Endodermal cell (in vitro differentiated cells): ENCODE data around the gene VEGFA. TPM values are rescaled to one million over a fixed set of nuclear protein-coding genes. Genes with fewer than 3 reads are reported as not detected.

Source experiments
- DNase-seq: peaks from one replicate; pipeline ENCODE4 v3.0.0-alpha.2; 2017
- H3K27ac ChIP-seq: 2 replicates; pipeline ENCODE4 v1.5.1; 2013; ENCODE audit warnings: mild to moderate bottlenecking, low read depth, low read length, moderate library complexity
- H3K27me3 ChIP-seq: 2 replicates; pipeline ENCODE4 v1.6.1; 2013; ENCODE audit warnings: mild to moderate bottlenecking, low read length, moderate library complexity; ENCODE audit not compliant: insufficient read depth, control insufficient read depth, poor library complexity, severe bottlenecking
- H3K36me3 ChIP-seq: 2 replicates; pipeline ENCODE4 v1.7.0; 2013; ENCODE audit warnings: mild to moderate bottlenecking, low read length, moderate library complexity; ENCODE audit not compliant: control insufficient read depth, insufficient read depth
- H3K4me1 ChIP-seq: one replicate; pipeline ENCODE4 v1.7.0; 2013; ENCODE audit warnings: low read length; ENCODE audit not compliant: control insufficient read depth, insufficient read depth
- H3K4me3 ChIP-seq: 2 replicates; pipeline ENCODE4 v1.5.1; 2013; ENCODE audit warnings: mild to moderate bottlenecking, low read length, moderate library complexity
- H3K9ac ChIP-seq: 2 replicates; pipeline ENCODE4 v1.6.1; 2013; ENCODE audit warnings: mild to moderate bottlenecking, low read length, moderate library complexity; ENCODE audit not compliant: poor library complexity, severe bottlenecking; ENCODE audit errors: extremely low read depth
- H3K9me3 ChIP-seq: 2 replicates; pipeline ENCODE4 v1.6.1; 2013; ENCODE audit warnings: mild to moderate bottlenecking, low read length, moderate library complexity; ENCODE audit not compliant: control insufficient read depth
- H3K27ac Mint-ChIP-seq: 2 replicates; pipeline ENCODE4 v1.8.0; 2020; ENCODE audit warnings: mixed read lengths
- H3K27me3 Mint-ChIP-seq: 2 replicates; pipeline ENCODE4 v1.8.0; 2021; ENCODE audit warnings: mild to moderate bottlenecking, mixed read lengths; ENCODE audit not compliant: insufficient read depth
- H3K36me3 Mint-ChIP-seq: 2 replicates; pipeline ENCODE4 v1.8.0; 2020; ENCODE audit warnings: low read depth, mixed read lengths
- H3K4me1 Mint-ChIP-seq: 2 replicates; pipeline ENCODE4 v1.8.0; 2020; ENCODE audit warnings: mixed read lengths
- H3K4me3 Mint-ChIP-seq: 2 replicates; pipeline ENCODE4 v1.8.0; 2020; ENCODE audit warnings: mild to moderate bottlenecking, moderate library complexity, mixed read lengths
- H3K9me3 Mint-ChIP-seq: 2 replicates; pipeline ENCODE4 v1.8.0; 2020; ENCODE audit warnings: mild to moderate bottlenecking, mixed read lengths
- WGBS, 2 experiments: methylation state at CpG; one replicate each; pipeline versions ENCODE4 v1.1.5 to v1.1.7; 2013; ENCODE audit warnings: missing lambda C conversion rate in 2 of 2, mixed read lengths in 1 of 2; ENCODE audit not compliant: insufficient coverage in 1 of 2, insufficient read length in 1 of 2; 5-methylcytosine and 5-hydroxymethylcytosine counted together
- total RNA-seq, 2 donors: library from RNA; stranded (reverse); fragmentation: NEBNext Ultra II Directional in 1 of 2; extraction: Animal tissue kit (Norgen Biotek cat#: 25700) in 1 of 2; gene quantifications; 2 replicates in 1 of 2; 3 replicates in 1 of 2; pipeline ENCODE4 v1.2.1, GENCODE V29; 2021
- TF ChIP-seq, protein P1 (sequence below): fragments of 200-600 bp; sonication (generic); conservative IDR thresholded peaks from 2 replicates; pipeline ENCODE4 v1.5.0; 2021; ENCODE audit warnings: antibody characterized with exemption, mild to moderate bottlenecking

VEGFA gene
- total RNA-seq, 2 donors from 2014 or later, result 163 to 254 TPM

- Mint-ChIP-seq H3K36me3 (peaks cover 14% of the 10 kb centered on the region), H3K4me3 (peak overlapping the region; percentile 97), H3K9me3 (no peaks in the 10 kb centered on the region), H3K27ac (peak overlapping the region; percentile 95), H3K4me1 (peaks cover 56% of the 10 kb centered on the region), H3K27me3 (no peaks in the 10 kb centered on the region)
- H3K27ac ChIP-seq, result no peak overlapping the region
- H3K36me3 ChIP-seq, result peaks cover 27% of the 10 kb centered on the region
- WGBS, 2 experiments, result 0% methylated on average over 14 to 84 of the region's 84 CpGs
- TF ChIP-seq, protein P1, sequence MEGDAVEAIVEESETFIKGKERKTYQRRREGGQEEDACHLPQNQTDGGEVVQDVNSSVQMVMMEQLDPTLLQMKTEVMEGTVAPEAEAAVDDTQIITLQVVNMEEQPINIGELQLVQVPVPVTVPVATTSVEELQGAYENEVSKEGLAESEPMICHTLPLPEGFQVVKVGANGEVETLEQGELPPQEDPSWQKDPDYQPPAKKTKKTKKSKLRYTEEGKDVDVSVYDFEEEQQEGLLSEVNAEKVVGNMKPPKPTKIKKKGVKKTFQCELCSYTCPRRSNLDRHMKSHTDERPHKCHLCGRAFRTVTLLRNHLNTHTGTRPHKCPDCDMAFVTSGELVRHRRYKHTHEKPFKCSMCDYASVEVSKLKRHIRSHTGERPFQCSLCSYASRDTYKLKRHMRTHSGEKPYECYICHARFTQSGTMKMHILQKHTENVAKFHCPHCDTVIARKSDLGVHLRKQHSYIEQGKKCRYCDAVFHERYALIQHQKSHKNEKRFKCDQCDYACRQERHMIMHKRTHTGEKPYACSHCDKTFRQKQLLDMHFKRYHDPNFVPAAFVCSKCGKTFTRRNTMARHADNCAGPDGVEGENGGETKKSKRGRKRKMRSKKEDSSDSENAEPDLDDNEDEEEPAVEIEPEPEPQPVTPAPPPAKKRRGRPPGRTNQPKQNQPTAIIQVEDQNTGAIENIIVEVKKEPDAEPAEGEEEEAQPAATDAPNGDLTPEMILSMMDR, result no peak
- H3K27me3 ChIP-seq, result no peaks in the 10 kb centered on the region
- peak; percentile 84 for DNase-seq
- no peaks in the 10 kb centered on the region for H3K9me3 ChIP-seq
- H3K4me3 ChIP-seq, result peak overlapping the region; percentile 96
- peak overlapping the region; percentile 83 for H3K9ac ChIP-seq
- H3K4me1 ChIP-seq, result peaks cover 31% of the 10 kb centered on the region
Observed at GRCh38 chr6:43770372-43771209, 580 bp downstream of the VEGFA start.

- Mint-ChIP-seq H3K27me3 (no peaks in the 10 kb centered on the region), H3K36me3 (peaks cover 16% of the 10 kb centered on the region), H3K4me3 (peak overlapping the region; percentile 97), H3K4me1 (peaks cover 52% of the 10 kb centered on the region), H3K9me3 (no peaks in the 10 kb centered on the region), H3K27ac (no peak overlapping the region)
- peaks cover 34% of the 10 kb centered on the region for H3K36me3 ChIP-seq
- peak; percentile 78 for DNase-seq
- WGBS, 2 experiments, result 0% methylated on average over 7 to 66 of the region's 66 CpGs
- H3K27me3 ChIP-seq, result no peaks in the 10 kb centered on the region
- H3K4me3 ChIP-seq, result peak overlapping the region; percentile 96
- H3K27ac ChIP-seq, result peak overlapping the region; percentile 26
- peak overlapping the region; percentile 83 for H3K9ac ChIP-seq
- TF ChIP-seq, protein P1, result no peak
- no peaks in the 10 kb centered on the region for H3K9me3 ChIP-seq
- H3K4me1 ChIP-seq, result peaks cover 28% of the 10 kb centered on the region
Observed at GRCh38 chr6:43771210-43771857, 1.3 kb downstream of the VEGFA start.

DNA sequence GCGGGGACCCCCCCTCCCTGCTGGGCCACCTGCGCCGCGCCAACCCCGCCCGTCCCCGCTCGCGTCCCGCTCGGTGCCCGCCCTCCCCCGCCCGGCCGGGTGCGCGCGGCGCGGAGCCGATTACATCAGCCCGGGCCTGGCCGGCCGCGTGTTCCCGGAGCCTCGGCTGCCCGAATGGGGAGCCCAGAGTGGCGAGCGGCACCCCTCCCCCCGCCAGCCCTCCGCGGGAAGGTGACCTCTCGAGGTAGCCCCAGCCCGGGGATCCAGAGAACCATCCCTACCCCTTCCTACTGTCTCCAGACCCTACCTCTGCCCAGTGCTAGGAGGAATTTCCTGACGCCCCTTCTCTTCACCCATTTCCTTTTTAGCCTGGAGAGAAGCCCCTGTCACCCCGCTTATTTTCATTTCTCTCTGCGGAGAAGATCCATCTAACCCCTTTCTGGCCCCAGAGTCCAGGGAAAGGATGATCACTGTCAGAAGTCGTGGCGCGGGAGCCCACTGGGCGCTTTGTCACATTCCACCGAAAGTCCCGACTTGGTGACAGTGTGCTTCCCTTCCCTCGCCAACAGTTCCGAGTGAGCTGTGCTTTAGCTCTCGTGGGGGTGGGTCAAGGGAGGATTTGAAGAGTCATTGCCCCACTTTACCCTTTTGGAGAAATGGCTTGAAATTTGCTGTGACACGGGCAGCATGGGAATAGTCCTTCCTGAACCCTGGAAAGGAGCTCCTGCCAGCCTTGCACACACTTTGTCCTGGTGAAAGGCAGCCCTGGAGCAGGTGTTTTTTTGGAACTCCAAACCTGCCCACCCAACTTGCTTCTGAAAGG lies 2.1 kb downstream of the VEGFA start:
- peak overlapping the region; percentile 58 for H3K27ac ChIP-seq
- Mint-ChIP-seq H3K27ac (peak overlapping the region; percentile 92), H3K4me1 (peaks cover 44% of the 10 kb centered on the region), H3K4me3 (peak overlapping the region; percentile 97), H3K9me3 (no peaks in the 10 kb centered on the region), H3K36me3 (peaks cover 24% of the 10 kb centered on the region), H3K27me3 (no peaks in the 10 kb centered on the region)
- peaks cover 41% of the 10 kb centered on the region for H3K36me3 ChIP-seq
- 2 to 3% methylated on average over 10 to 48 of the region's 48 CpGs for WGBS, 2 experiments
- H3K9ac ChIP-seq, result peak overlapping the region; percentile 83
- H3K4me3 ChIP-seq, result peak overlapping the region; percentile 96
- DNase-seq, result peak; percentile 81
- H3K27me3 ChIP-seq, result no peaks in the 10 kb centered on the region
- H3K4me1 ChIP-seq, result peaks cover 22% of the 10 kb centered on the region
- TF ChIP-seq, protein P1, result no peak
- no peaks in the 10 kb centered on the region for H3K9me3 ChIP-seq
